ENCODE measurements around the gene H2BK1.

H2BK1 gene

GRCh38 chr7:151254851-151255250, 44.6 kb upstream of the H2BK1 start:
- Histone ChIP-seq H3K9ac (no peak overlapping the region), H2AFZ (ENCODE audit: low read depth) (no peak overlapping the region), H3K4me3 (IDR thresholded peaks at IDR 0.05; ENCODE audit: insufficient read depth, low read depth, low read length) (no peak overlapping the region), H3K27me3 (ENCODE audit: insufficient read depth, low read depth) (peaks cover 96% of the 10 kb centered on the region), H3K27ac (no peak overlapping the region), H3K36me3 (ENCODE audit: insufficient read depth) (no peaks in the 10 kb centered on the region), H4K20me1 (ENCODE audit: insufficient read depth) (no peaks in the 10 kb centered on the region), H3K4me1 (ENCODE audit: low read depth, poor library complexity, severe bottlenecking) (peaks cover 4% of the 10 kb centered on the region), H3K4me2 (no peak overlapping the region), H3K79me2 (ENCODE audit: insufficient read depth, low read depth) (no peaks in the 10 kb centered on the region)
- TF ChIP-seq CTCF (conservative IDR thresholded peaks at IDR 0.05; ENCODE audit: low read depth, low read length): no peak

- Histone ChIP-seq H3K36me3 (ENCODE audit: insufficient read depth) (no peaks in the 10 kb centered on the region), H3K4me3 (IDR thresholded peaks at IDR 0.05; ENCODE audit: insufficient read depth, low read depth, low read length) (no peak overlapping the region), H2AFZ (ENCODE audit: low read depth) (no peak overlapping the region), H3K79me2 (ENCODE audit: insufficient read depth, low read depth) (no peaks in the 10 kb centered on the region), H3K9ac (no peak overlapping the region), H3K4me1 (ENCODE audit: low read depth, poor library complexity, severe bottlenecking) (peaks cover 4% of the 10 kb centered on the region), H3K4me2 (no peak overlapping the region), H3K27ac (no peak overlapping the region), H3K27me3 (ENCODE audit: insufficient read depth, low read depth) (peaks cover 96% of the 10 kb centered on the region), H4K20me1 (ENCODE audit: insufficient read depth) (no peaks in the 10 kb centered on the region)
- no peak for TF ChIP-seq CTCF (conservative IDR thresholded peaks at IDR 0.05; ENCODE audit: low read depth, low read length)
Measured at GRCh38 chr7:151254316-151254715, 44.0 kb upstream of the H2BK1 start.

GRCh38 chr7:151252961-151253711, 42.8 kb upstream of the H2BK1 start:
- Histone ChIP-seq H3K4me2 (no peak overlapping the region), H3K27me3 (ENCODE audit: insufficient read depth, low read depth) (peaks cover 96% of the 10 kb centered on the region), H3K36me3 (ENCODE audit: insufficient read depth) (no peaks in the 10 kb centered on the region), H3K79me2 (ENCODE audit: insufficient read depth, low read depth) (no peaks in the 10 kb centered on the region), H3K27ac (no peak overlapping the region), H3K4me3 (IDR thresholded peaks at IDR 0.05; ENCODE audit: insufficient read depth, low read depth, low read length) (no peak overlapping the region), H3K4me1 (ENCODE audit: low read depth, poor library complexity, severe bottlenecking) (peaks cover 4% of the 10 kb centered on the region), H2AFZ (ENCODE audit: low read depth) (no peak overlapping the region), H4K20me1 (ENCODE audit: insufficient read depth) (no peaks in the 10 kb centered on the region), H3K9ac (no peak overlapping the region)
- TF ChIP-seq CTCF (conservative IDR thresholded peaks at IDR 0.05; ENCODE audit: low read depth, low read length): no peak

GRCh38 chr7:151252561-151252835, 42.2 kb upstream of the H2BK1 start:
- no peak overlapping the region for H3K9ac ChIP-seq
- TF ChIP-seq CTCF (conservative IDR thresholded peaks at IDR 0.05; ENCODE audit: low read depth, low read length): no peak
- H3K79me2 ChIP-seq (ENCODE audit: insufficient read depth, low read depth): no peaks in the 10 kb centered on the region
- no peaks in the 10 kb centered on the region for H4K20me1 ChIP-seq (ENCODE audit: insufficient read depth)
- no peak overlapping the region for H3K27ac ChIP-seq
- H3K27me3 ChIP-seq (ENCODE audit: insufficient read depth, low read depth): peaks cover 96% of the 10 kb centered on the region
- no peaks in the 10 kb centered on the region for H3K36me3 ChIP-seq (ENCODE audit: insufficient read depth)
- no peak overlapping the region for H3K4me2 ChIP-seq
- H2AFZ ChIP-seq (ENCODE audit: low read depth): no peak overlapping the region
- H3K4me3 ChIP-seq (IDR thresholded peaks at IDR 0.05; ENCODE audit: insufficient read depth, low read depth, low read length): no peak overlapping the region
- H3K4me1 ChIP-seq (ENCODE audit: low read depth, poor library complexity, severe bottlenecking): peaks cover 4% of the 10 kb centered on the region
